Trophoblast cell (in vitro differentiated cells and primary cell): ENCODE results near the gene PRR23E.

Experiments
- DNase-seq, 2 donors: peaks; one replicate each; pipeline ENCODE4 v3.0.0-alpha.2; 2016
- H2AFZ ChIP-seq: 2 replicates; pipeline ENCODE4 v1.6.1; 2013; ENCODE audit warnings: low read length, moderate library complexity, mild to moderate bottlenecking; ENCODE audit not compliant: insufficient read depth, poor library complexity
- H2AK5ac ChIP-seq: 2 replicates; pipeline ENCODE4 v1.6.1; 2013; ENCODE audit warnings: mild to moderate bottlenecking, low read length
- H2BK120ac ChIP-seq: 2 replicates; pipeline ENCODE4 v1.6.1; 2013; ENCODE audit warnings: low read length, mild to moderate bottlenecking, moderate library complexity; ENCODE audit not compliant: insufficient read depth, poor library complexity
- H2BK12ac ChIP-seq: 2 replicates; pipeline ENCODE4 v1.6.1; 2013; ENCODE audit warnings: mild to moderate bottlenecking, low read length, moderate library complexity
- H2BK5ac ChIP-seq: 2 replicates; pipeline ENCODE4 v1.6.1; 2013; ENCODE audit warnings: low read length, low read depth, moderate library complexity, mild to moderate bottlenecking; ENCODE audit not compliant: poor library complexity
- H3K14ac ChIP-seq: 2 replicates; pipeline ENCODE4 v1.6.1; 2013; ENCODE audit warnings: mild to moderate bottlenecking, low read length
- H3K18ac ChIP-seq: 2 replicates; pipeline ENCODE4 v1.6.1; 2013; ENCODE audit warnings: mild to moderate bottlenecking, low read length
- H3K23ac ChIP-seq: 2 replicates; pipeline ENCODE4 v1.6.1; 2013; ENCODE audit warnings: low read length
- H3K27ac ChIP-seq: 2 replicates; pipeline ENCODE4 v1.5.1; 2013; ENCODE audit warnings: low read depth, mild to moderate bottlenecking, inconsistent platforms, low read length, moderate library complexity
- H3K27me3 ChIP-seq: 2 replicates; pipeline ENCODE4 v1.6.1; 2013; ENCODE audit warnings: inconsistent platforms, mild to moderate bottlenecking, low read length, moderate library complexity; ENCODE audit not compliant: insufficient read depth
- H3K36me3 ChIP-seq, 2 experiments: 1 replicate in 1 of 2; 2 replicates in 1 of 2; pipeline ENCODE4 v1.6.1; 2013; ENCODE audit warnings: low read length in 2 of 2, mild to moderate bottlenecking in 2 of 2, moderate library complexity in 1 of 2; ENCODE audit not compliant: insufficient read depth in 2 of 2, control insufficient read depth in 1 of 2
- H3K4ac ChIP-seq: 2 replicates; pipeline ENCODE4 v1.6.1; 2013; ENCODE audit warnings: low read depth, mild to moderate bottlenecking, low read length, moderate library complexity
- H3K4me1 ChIP-seq, 2 experiments: 1 replicate in 1 of 2; 2 replicates in 1 of 2; pipeline ENCODE4 v1.6.1; 2013; ENCODE audit warnings: low read length in 2 of 2, mild to moderate bottlenecking in 2 of 2, moderate library complexity in 1 of 2; ENCODE audit not compliant: insufficient read depth in 2 of 2, control insufficient read depth in 1 of 2
- H3K4me2 ChIP-seq: 2 replicates; pipeline ENCODE4 v1.6.1; 2013; ENCODE audit warnings: inconsistent platforms, mild to moderate bottlenecking, low read length, moderate library complexity
- H3K4me3 ChIP-seq: 2 replicates; pipeline ENCODE4 v1.5.1; 2013; ENCODE audit warnings: mild to moderate bottlenecking, low read depth, low read length, inconsistent platforms
- H3K79me1 ChIP-seq: one replicate; pipeline ENCODE4 v1.6.1; 2013; ENCODE audit warnings: low read length
- H3K79me2 ChIP-seq: 2 replicates; pipeline ENCODE4 v1.6.1; 2013; ENCODE audit warnings: low read length, mild to moderate bottlenecking; ENCODE audit not compliant: control insufficient read depth, insufficient read depth, poor library complexity
- H3K9ac ChIP-seq: 2 replicates; pipeline ENCODE4 v1.6.1; 2013; ENCODE audit warnings: mild to moderate bottlenecking, low read length
- H3K9me3 ChIP-seq: 2 replicates; pipeline ENCODE4 v1.6.1; 2013; ENCODE audit warnings: low read depth, mild to moderate bottlenecking, control low read depth, inconsistent platforms, low read length; ENCODE audit not compliant: insufficient read depth
- H4K12ac ChIP-seq: 2 replicates; pipeline ENCODE4 v1.6.1; 2013; ENCODE audit warnings: low read depth, mild to moderate bottlenecking, low read length, moderate library complexity
- H4K8ac ChIP-seq: 2 replicates; pipeline ENCODE4 v1.6.1; 2013; ENCODE audit warnings: low read depth, mild to moderate bottlenecking, low read length, moderate library complexity
- H4K91ac ChIP-seq: one replicate; pipeline ENCODE4 v1.6.1; 2013; ENCODE audit warnings: low read depth, mild to moderate bottlenecking, low read length, moderate library complexity
- WGBS: extraction: QIAGEN DNeasy Blood & Tissue Kit; methylation state at CpG from one replicate; pipeline ENCODE4 v1.1.7; 2013; ENCODE audit warnings: missing lambda C conversion rate; ENCODE audit not compliant: insufficient read length, insufficient coverage; ENCODE audit errors: extremely low coverage; 5-methylcytosine and 5-hydroxymethylcytosine counted together

Gene PRR23E

DNA sequence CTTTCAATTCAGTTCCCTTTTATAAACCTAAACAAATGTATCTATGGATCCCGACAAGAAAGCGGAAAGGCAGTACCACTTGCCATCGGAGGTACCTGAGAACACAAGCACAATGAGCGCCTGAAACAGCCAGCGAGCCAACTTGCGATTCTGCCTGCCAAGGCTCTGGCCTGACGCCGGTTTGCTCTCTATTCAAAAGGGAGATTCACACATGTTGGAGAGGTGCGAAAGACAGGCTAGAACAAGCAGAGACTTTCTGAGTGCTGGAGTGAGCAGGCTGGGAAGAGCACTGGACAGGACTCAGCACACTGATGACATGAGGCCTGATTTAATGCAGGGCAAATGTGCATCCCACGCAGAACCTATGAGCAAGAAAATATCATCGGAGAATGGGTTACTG, 17.7 kb upstream of the PRR23E start:
- Histone ChIP-seq H4K91ac (no peak overlapping the region), H3K4me3 (no peak overlapping the region), H3K4ac (no peak overlapping the region), H3K9ac (no peak overlapping the region), H3K79me2 (no peaks in the 10 kb centered on the region), H2BK120ac (no peak overlapping the region), H3K14ac (no peak overlapping the region), H3K4me2 (no peak overlapping the region), H2BK5ac (no peak overlapping the region), H3K18ac (no peak overlapping the region), H3K27me3 (no peaks in the 10 kb centered on the region), H3K79me1 (peaks cover 2% of the 10 kb centered on the region), H3K36me3 (no peaks in the 10 kb centered on the region), H4K8ac (no peak overlapping the region), H3K4me1 (peaks cover 15 to 24% of the 10 kb centered on the region in 2 experiments), H3K23ac (no peak overlapping the region), H4K12ac (no peak overlapping the region), H3K9me3 (no peaks in the 10 kb centered on the region), H3K27ac (no peak overlapping the region), H2BK12ac (no peak overlapping the region), H2AK5ac (no peak overlapping the region), H2AFZ (no peak overlapping the region)
- no CpG with 5 or more reads among the region's 11 CpGs for WGBS
- no peak for DNase-seq

DNA sequence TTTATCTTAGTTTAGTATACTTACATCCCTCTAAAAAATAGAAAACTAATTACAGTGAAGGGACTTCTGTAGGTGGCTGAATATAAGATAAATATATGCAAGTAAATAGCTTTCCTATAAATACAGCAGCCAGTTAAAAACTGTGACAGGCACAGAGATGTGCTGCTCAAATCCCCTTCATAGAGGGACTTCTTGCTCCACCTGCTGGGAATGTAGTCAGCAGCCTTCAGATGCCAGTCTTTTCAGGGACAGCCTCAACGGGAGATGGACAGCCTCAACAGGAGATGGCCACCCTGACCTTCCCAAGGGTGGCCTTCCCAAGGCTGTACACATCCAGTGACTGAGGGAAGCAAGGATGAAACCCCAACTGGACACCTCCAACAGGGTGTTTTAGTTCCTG, 15.7 kb upstream of the PRR23E start:
- no CpG with 5 or more reads among the region's 1 CpG for WGBS
- H2BK120ac ChIP-seq: no peak overlapping the region
- H3K23ac ChIP-seq: no peak overlapping the region
- H3K4me1 ChIP-seq: peaks cover 10 to 12% of the 10 kb centered on the region in 2 experiments
- H2AFZ ChIP-seq: no peak overlapping the region
- no peak overlapping the region for H3K4me2 ChIP-seq
- no peak overlapping the region for H3K27ac ChIP-seq
- no peak overlapping the region for H2BK12ac ChIP-seq
- H3K27me3 ChIP-seq: no peaks in the 10 kb centered on the region
- no peak overlapping the region for H3K14ac ChIP-seq
- H4K12ac ChIP-seq: no peak overlapping the region
- H3K79me2 ChIP-seq: no peaks in the 10 kb centered on the region
- no peak overlapping the region for H3K9ac ChIP-seq
- H3K36me3 ChIP-seq: no peaks in the 10 kb centered on the region
- H3K79me1 ChIP-seq: peaks cover 2% of the 10 kb centered on the region
- DNase-seq: peak; percentile 4 to 35
- no peak overlapping the region for H2AK5ac ChIP-seq
- H3K9me3 ChIP-seq: no peaks in the 10 kb centered on the region
- no peak overlapping the region for H2BK5ac ChIP-seq
- no peak overlapping the region for H4K91ac ChIP-seq
- no peak overlapping the region for H3K18ac ChIP-seq
- H3K4me3 ChIP-seq: no peak overlapping the region
- H3K4ac ChIP-seq: no peak overlapping the region
- no peak overlapping the region for H4K8ac ChIP-seq

GRCh38 chr3:127180859-127181258, 12.1 kb upstream of the PRR23E start:
- H2BK12ac ChIP-seq: no peak overlapping the region
- no peak overlapping the region for H4K12ac ChIP-seq
- H3K79me2 ChIP-seq: no peaks in the 10 kb centered on the region
- H2BK5ac ChIP-seq: no peak overlapping the region
- no peak overlapping the region for H3K4me2 ChIP-seq
- H3K36me3 ChIP-seq: no peaks in the 10 kb centered on the region
- H3K9me3 ChIP-seq: peaks cover 2% of the 10 kb centered on the region
- no peaks in the 10 kb centered on the region for H3K79me1 ChIP-seq
- H3K18ac ChIP-seq: no peak overlapping the region
- no peak overlapping the region for H2AFZ ChIP-seq
- WGBS: no CpG with 5 or more reads among the region's 6 CpGs
- no peak overlapping the region for H3K23ac ChIP-seq
- H3K4ac ChIP-seq: no peak overlapping the region
- H3K4me3 ChIP-seq: no peak overlapping the region
- no peak overlapping the region for H3K27ac ChIP-seq
- DNase-seq: no peak
- no peak overlapping the region for H3K9ac ChIP-seq
- H3K4me1 ChIP-seq: peaks cover 0 to 4% of the 10 kb centered on the region in 2 experiments
- no peaks in the 10 kb centered on the region for H3K27me3 ChIP-seq
- H4K8ac ChIP-seq: no peak overlapping the region
- no peak overlapping the region for H2BK120ac ChIP-seq
- H2AK5ac ChIP-seq: no peak overlapping the region
- no peak overlapping the region for H4K91ac ChIP-seq
- H3K14ac ChIP-seq: no peak overlapping the region

GRCh38 chr3:127182431-127182830, 10.5 kb upstream of the PRR23E start:
- peaks cover 3% of the 10 kb centered on the region for H3K9me3 ChIP-seq
- no peak overlapping the region for H3K23ac ChIP-seq
- no peak overlapping the region for H3K27ac ChIP-seq
- H3K27me3 ChIP-seq: no peaks in the 10 kb centered on the region
- H3K4me1 ChIP-seq: peaks cover 0 to 4% of the 10 kb centered on the region in 2 experiments
- no peak overlapping the region for H3K14ac ChIP-seq
- H4K91ac ChIP-seq: no peak overlapping the region
- no peaks in the 10 kb centered on the region for H3K79me1 ChIP-seq
- H3K79me2 ChIP-seq: no peaks in the 10 kb centered on the region
- H4K12ac ChIP-seq: no peak overlapping the region
- H3K4me2 ChIP-seq: no peak overlapping the region
- H2AFZ ChIP-seq: no peak overlapping the region
- H2AK5ac ChIP-seq: no peak overlapping the region
- no peak overlapping the region for H2BK120ac ChIP-seq
- H3K36me3 ChIP-seq: no peaks in the 10 kb centered on the region
- no peak for DNase-seq
- H3K4ac ChIP-seq: no peak overlapping the region
- H3K4me3 ChIP-seq: no peak overlapping the region
- H2BK12ac ChIP-seq: no peak overlapping the region
- no peak overlapping the region for H3K18ac ChIP-seq
- H3K9ac ChIP-seq: no peak overlapping the region
- H2BK5ac ChIP-seq: no peak overlapping the region
- no CpG with 5 or more reads among the region's 7 CpGs for WGBS
- H4K8ac ChIP-seq: no peak overlapping the region
